PC-9 (cell line): ENCODE results near the gene C19orf38. TPM values are rescaled to one million over a fixed set of nuclear protein-coding genes. Genes with fewer than 3 reads are reported as not detected.

Experiments used
- BruUV-seq: library from RNA; stranded (reverse); fragments of 400-500 nt; replicated peaks from 2 replicates; lab custom pipeline; 2021; lab: Mats Ljungman, UMichigan
- CTCF ChIA-PET: fragments of 300-600 bp; sonication (Branson Sonifier 250); formaldehyde crosslinking; loops from one replicate; lab custom pipeline; 2022; ENCODE audit warnings: antibody characterized with exemption; lab: Charles Lee
- POLR2A ChIA-PET: fragments of 300-600 bp; sonication (Branson Sonifier 250); formaldehyde crosslinking; loops from one replicate; lab custom pipeline; 2022; ENCODE audit warnings: antibody characterized with exemption; ENCODE audit not compliant: unreplicated experiment; lab: Charles Lee
- DNase-seq, 2 experiments: peaks; one replicate each; pipeline versions ENCODE4 v3.0.0 to v3.0.0-alpha.2; 2015 to 2022; ENCODE audit warnings: mixed read lengths in 1 of 2
- H2AFZ ChIP-seq: fragments of 200-600 bp; sonication (generic); 2 replicates; pipeline ENCODE4 v1.8.1; 2017; ENCODE audit warnings: antibody characterized with exemption
- H3F3A ChIP-seq: fragments of 200-600 bp; sonication (generic); 2 replicates; pipeline ENCODE4 v1.8.1; 2017; ENCODE audit warnings: antibody characterized with exemption, mild to moderate bottlenecking, low read depth; ENCODE audit not compliant: insufficient read depth
- H3K27ac ChIP-seq: fragments of 200-600 bp; sonication (generic); 2 replicates; pipeline ENCODE4 v1.6.1; 2016; ENCODE audit warnings: mixed run types
- H3K27me3 ChIP-seq: fragments of 200-600 bp; sonication (generic); 2 replicates; pipeline ENCODE4 v1.6.1; 2016; ENCODE audit warnings: low read depth, mixed run types; ENCODE audit not compliant: insufficient read depth
- H3K36me3 ChIP-seq: fragments of 200-600 bp; sonication (generic); 2 replicates; pipeline ENCODE4 v1.6.1; 2016; ENCODE audit warnings: low read depth, mixed run types
- H3K4me1 ChIP-seq: fragments of 200-600 bp; sonication (generic); replicated peaks from 2 replicates; pipeline ENCODE4 v1.6.1; 2016; ENCODE audit warnings: mixed run types; ENCODE audit not compliant: insufficient read depth
- H3K4me2 ChIP-seq: fragments of 200-600 bp; sonication (generic); 2 replicates; pipeline ENCODE4 v1.6.1; 2017; ENCODE audit warnings: mixed run types
- H3K4me3 ChIP-seq: fragments of 200-600 bp; sonication (generic); 2 replicates; pipeline ENCODE4 v1.6.1; 2016; ENCODE audit warnings: mixed run types
- H3K79me2 ChIP-seq: fragments of 200-600 bp; sonication (generic); 2 replicates; pipeline ENCODE4 v1.6.1; 2017; ENCODE audit warnings: low read depth, mixed run types
- H3K9me2 ChIP-seq: fragments of 200-600 bp; sonication (generic); 2 replicates; pipeline ENCODE4 v1.8.1; 2017; ENCODE audit warnings: mild to moderate bottlenecking; ENCODE audit not compliant: insufficient read depth
- H3K9me3 ChIP-seq: fragments of 200-600 bp; sonication (generic); 2 replicates; pipeline ENCODE4 v1.8.1; 2016; ENCODE audit warnings: low read depth; ENCODE audit not compliant: insufficient read depth
- H4K20me1 ChIP-seq: fragments of 200-600 bp; sonication (generic); 2 replicates; pipeline ENCODE4 v1.8.1; 2017; ENCODE audit not compliant: insufficient read depth
- CTCF ChIP-seq: fragments of 200-600 bp; sonication (generic); conservative IDR thresholded peaks from 2 replicates; pipeline ENCODE4 v1.6.1; 2017; ENCODE audit warnings: mixed run types, antibody characterized with exemption, mild to moderate bottlenecking, moderate library complexity
- EZH2 ChIP-seq: fragments of 200-600 bp; sonication (generic); IDR thresholded peaks from 2 replicates; pipeline ENCODE4 v1.8.0; 2017; ENCODE audit warnings: antibody characterized with exemption, low read depth
- intact Hi-C: fragments of 100-400 bp; cut with micrococcal nuclease; formaldehyde crosslinking; loops from one replicate; pipeline ENCODE4 v1.10.0; 2022; ENCODE audit not compliant: unreplicated experiment
- total RNA-seq: library from RNA; stranded (reverse); gene quantifications from 2 replicates; pipeline ENCODE4 v1.2.3, GENCODE V29; 2021

C19orf38 gene
- total RNA-seq, 1 experiment from 2014 or later, result 0.59 TPM

GRCh38 chr19:10803252-10803651 lies 45.0 kb upstream of the C19orf38 start:
- Histone ChIP-seq H2AFZ (no peak overlapping the region), H3K4me1 (no peaks in the 10 kb centered on the region; the same call in 1 of the 2 replicates), H3K27ac (no peak overlapping the region), H3K9me3 (no peaks in the 10 kb centered on the region), H3K79me2 (no peaks in the 10 kb centered on the region), H3K27me3 (no peaks in the 10 kb centered on the region), H3K4me3 (no peak overlapping the region), H3K36me3 (0 out of 2 replicates have a peak, but pooled peaks cover 8% of the 10 kb centered on the region), H3F3A (peaks cover 5% of the 10 kb centered on the region; the same call in 1 of the 2 replicates), H4K20me1 (peaks cover 3% of the 10 kb centered on the region; the same call in 1 of the 2 replicates), H3K9me2 (no peaks in the 10 kb centered on the region), H3K4me2 (no peak overlapping the region)
- DNase-seq, result no peak
- BruUV-seq, result no TSS peak
- CTCF ChIA-PET, result no interaction called here
- intact Hi-C loops, result no loop called here
- TF ChIP-seq CTCF, result no peak
- no peak for TF ChIP-seq EZH2
- POLR2A ChIA-PET, result interaction anchor here (0.5 to 0.6 kb wide), 2 partner anchors 50 to 392 kb away, joined by 3 to 8 read pairs; no protein-coding TSS in a partner anchor

GRCh38 chr19:10805065-10805757 lies 43.0 kb upstream of the C19orf38 start:
- Histone ChIP-seq H3K36me3 (0 out of 2 replicates have a peak, but pooled peaks cover 8% of the 10 kb centered on the region), H2AFZ (no peak overlapping the region), H4K20me1 (peaks cover 10% of the 10 kb centered on the region), H3K4me2 (no peak overlapping the region), H3K4me1 (peaks cover 17% of the 10 kb centered on the region), H3K9me2 (no peaks in the 10 kb centered on the region), H3K9me3 (no peaks in the 10 kb centered on the region), H3K27me3 (no peaks in the 10 kb centered on the region), H3K4me3 (no peak overlapping the region), H3K27ac (no peak overlapping the region), H3F3A (peaks cover 25% of the 10 kb centered on the region), H3K79me2 (no peaks in the 10 kb centered on the region)
- TF ChIP-seq CTCF (no peak), EZH2 (no peak)
- no TSS peak for BruUV-seq
- intact Hi-C loops, result no loop called here
- DNase-seq, result no peak
- ChIA-PET POLR2A (no interaction called here), CTCF (interaction anchor here (0.5 kb wide), 1 partner anchor 31 kb away, joined by 6 read pairs; the partner anchor contains the start of gene TMED1)

- no peak overlapping the region for H2AFZ ChIP-seq
- ChIA-PET CTCF (no interaction called here), POLR2A (no interaction called here)
- H3K36me3 ChIP-seq, result 0 out of 2 replicates have a peak, but pooled peaks cover 8% of the 10 kb centered on the region
- no peaks in the 10 kb centered on the region for H3K27me3 ChIP-seq
- H3K27ac ChIP-seq, result no peak overlapping the region
- TF ChIP-seq EZH2 (no peak), CTCF (no peak)
- H3K4me1 ChIP-seq, result peaks cover 17% of the 10 kb centered on the region
- no peaks in the 10 kb centered on the region for H3K9me3 ChIP-seq
- no TSS peak for BruUV-seq
- H4K20me1 ChIP-seq, result peaks cover 10% of the 10 kb centered on the region
- intact Hi-C loops, result no loop called here
- no peaks in the 10 kb centered on the region for H3K79me2 ChIP-seq
- H3K9me2 ChIP-seq, result no peaks in the 10 kb centered on the region
- no peak overlapping the region for H3K4me3 ChIP-seq
- H3K4me2 ChIP-seq, result no peak overlapping the region
- DNase-seq, result no peak
- H3F3A ChIP-seq, result peaks cover 29% of the 10 kb centered on the region
Observed at GRCh38 chr19:10805758-10806247, 42.4 kb upstream of the C19orf38 start.
